Muscle layer of duodenum (tissue), 2 donors: ENCODE measurements around the gene MYZAP.

ENCODE experiments used
- H3K27ac ChIP-seq: one replicate; pipeline ENCODE4 v1.7.0; 2013; ENCODE audit warnings: mild to moderate bottlenecking, low read length
- H3K27me3 ChIP-seq: one replicate; pipeline ENCODE4 v1.7.0; 2013; ENCODE audit warnings: low read depth, mild to moderate bottlenecking, control low read depth, low read length
- H3K36me3 ChIP-seq, 2 donors: one replicate each; pipeline ENCODE4 v1.7.0; 2013; ENCODE audit warnings: low read length in 2 of 2, control low read depth in 1 of 2, mild to moderate bottlenecking in 1 of 2; ENCODE audit not compliant: insufficient read depth in 2 of 2, control insufficient read depth in 1 of 2
- H3K4me1 ChIP-seq, 2 donors: one replicate each; pipeline ENCODE4 v1.7.0; 2013; ENCODE audit warnings: low read length in 2 of 2, mild to moderate bottlenecking in 2 of 2, control low read depth in 1 of 2, moderate library complexity in 1 of 2; ENCODE audit not compliant: insufficient read depth in 2 of 2, control insufficient read depth in 1 of 2
- H3K4me3 ChIP-seq, 2 donors: one replicate each; pipeline ENCODE4 v1.7.0; 2013; ENCODE audit warnings: low read length in 2 of 2, low read depth in 1 of 2, mild to moderate bottlenecking in 1 of 2
- H3K9me3 ChIP-seq, 2 donors: one replicate each; pipeline ENCODE4 v1.7.0; 2013; ENCODE audit warnings: low read length in 2 of 2, control low read depth in 1 of 2, mild to moderate bottlenecking in 1 of 2; ENCODE audit not compliant: control insufficient read depth in 1 of 2
- donor health status: healthy.

Gene MYZAP

GRCh38 chr15:57580428-57580827, 11.3 kb upstream of the MYZAP start:
- no peak overlapping the region for H3K27ac ChIP-seq
- peaks cover 4 to 13% of the 10 kb centered on the region in 2 donors for H3K9me3 ChIP-seq
- no peaks in the 10 kb centered on the region for H3K36me3 ChIP-seq
- no peaks in the 10 kb centered on the region for H3K4me1 ChIP-seq
- no peak overlapping the region for H3K4me3 ChIP-seq
- no peaks in the 10 kb centered on the region for H3K27me3 ChIP-seq

GRCh38 chr15:57580866-57581265, 10.8 kb upstream of the MYZAP start:
- peaks cover 4 to 13% of the 10 kb centered on the region in 2 donors for H3K9me3 ChIP-seq
- H3K4me1 ChIP-seq: no peaks in the 10 kb centered on the region

GRCh38 chr15:57582090-57582489, 9.6 kb upstream of the MYZAP start:
- Histone ChIP-seq H3K27me3 (no peaks in the 10 kb centered on the region), H3K4me3 (no peak overlapping the region), H3K9me3 (peaks cover 4 to 13% of the 10 kb centered on the region in 2 donors), H3K36me3 (no peaks in the 10 kb centered on the region), H3K4me1 (no peaks in the 10 kb centered on the region), H3K27ac (no peak overlapping the region)

More at GRCh38 chr15:57580866-57581265, 10.8 kb upstream of the MYZAP start:
- Histone ChIP-seq H3K27ac (no peak overlapping the region), H3K4me3 (no peak overlapping the region), H3K36me3 (no peaks in the 10 kb centered on the region), H3K27me3 (no peaks in the 10 kb centered on the region)

GRCh38 chr15:57583282-57583681, 8.4 kb upstream of the MYZAP start:
- Histone ChIP-seq H3K4me3 (no peak overlapping the region), H3K9me3 (peaks cover 4 to 13% of the 10 kb centered on the region in 2 donors), H3K36me3 (no peaks in the 10 kb centered on the region), H3K27ac (no peak overlapping the region), H3K27me3 (no peaks in the 10 kb centered on the region), H3K4me1 (no peaks in the 10 kb centered on the region)

GRCh38 chr15:57583720-57584119, 8.0 kb upstream of the MYZAP start:
- H3K4me1 ChIP-seq: no peaks in the 10 kb centered on the region
- H3K27me3 ChIP-seq: no peaks in the 10 kb centered on the region
- H3K9me3 ChIP-seq: peaks cover 4 to 13% of the 10 kb centered on the region in 2 donors
- H3K36me3 ChIP-seq: no peaks in the 10 kb centered on the region
- no peak overlapping the region for H3K4me3 ChIP-seq
- H3K27ac ChIP-seq: no peak overlapping the region

- peaks cover 4 to 13% of the 10 kb centered on the region in 2 donors for H3K9me3 ChIP-seq
- no peaks in the 10 kb centered on the region for H3K36me3 ChIP-seq
- no peak overlapping the region for H3K4me3 ChIP-seq
- H3K27ac ChIP-seq: no peak overlapping the region
- H3K27me3 ChIP-seq: no peaks in the 10 kb centered on the region
- H3K4me1 ChIP-seq: no peaks in the 10 kb centered on the region
Observed at GRCh38 chr15:57586661-57587424, 4.9 kb upstream of the MYZAP start.

GRCh38 chr15:57589281-57589680, 2.4 kb upstream of the MYZAP start:
- H3K9me3 ChIP-seq: no peaks in the 10 kb centered on the region

GRCh38 chr15:57589754-57590153, 1.9 kb upstream of the MYZAP start:
- Histone ChIP-seq H3K9me3 (no peaks in the 10 kb centered on the region), H3K27ac (no peak overlapping the region), H3K4me1 (peaks cover 0 to 3% of the 10 kb centered on the region in 2 donors), H3K36me3 (no peaks in the 10 kb centered on the region), H3K4me3 (no peak overlapping the region), H3K27me3 (no peaks in the 10 kb centered on the region)

More at GRCh38 chr15:57589281-57589680, 2.4 kb upstream of the MYZAP start:
- Histone ChIP-seq H3K4me1 (no peaks in the 10 kb centered on the region), H3K4me3 (no peak overlapping the region), H3K27me3 (no peaks in the 10 kb centered on the region), H3K36me3 (no peaks in the 10 kb centered on the region), H3K27ac (no peak overlapping the region)

GRCh38 chr15:57591237-57591821, 375 bp upstream of the MYZAP start:
- Histone ChIP-seq H3K36me3 (no peaks in the 10 kb centered on the region), H3K9me3 (no peaks in the 10 kb centered on the region), H3K27me3 (no peaks in the 10 kb centered on the region), H3K27ac (no peak overlapping the region), H3K4me1 (peaks cover 0 to 7% of the 10 kb centered on the region in 2 donors), H3K4me3 (peak overlapping the region; percentile 37 to 71)

GRCh38 chr15:57592426-57592825, 722 bp downstream of the MYZAP start:
- no peaks in the 10 kb centered on the region for H3K27me3 ChIP-seq
- no peaks in the 10 kb centered on the region for H3K36me3 ChIP-seq
- no peaks in the 10 kb centered on the region for H3K9me3 ChIP-seq
- H3K4me3 ChIP-seq: peak overlapping the region; percentile 47 to 71
- peaks cover 0 to 11% of the 10 kb centered on the region in 2 donors for H3K4me1 ChIP-seq
- H3K27ac ChIP-seq: no peak overlapping the region

GRCh38 chr15:57592836-57593420, 1.2 kb downstream of the MYZAP start:
- Histone ChIP-seq H3K4me1 (peaks cover 0 to 16% of the 10 kb centered on the region in 2 donors), H3K4me3 (peak overlapping the region; percentile 47 to 71)

More at GRCh38 chr15:57592836-57593420, 1.2 kb downstream of the MYZAP start:
- no peak overlapping the region for H3K27ac ChIP-seq
- H3K36me3 ChIP-seq: no peaks in the 10 kb centered on the region
- no peaks in the 10 kb centered on the region for H3K9me3 ChIP-seq
- H3K27me3 ChIP-seq: no peaks in the 10 kb centered on the region
